ENCODE results near the gene CEP44. TPM values are rescaled to one million over a fixed set of nuclear protein-coding genes. Genes with fewer than 3 reads are reported as not detected.
"Not testable (repeated sequence)": the region's sequence is repeated elsewhere in the genome, so short reads cannot be mapped to it uniquely, and the experiment has no call there.

The CEP44 gene
- total and polyA plus RNA-seq, 12 donors: 5.8 to 22.5 (median 15.8) TPM

- H3K9me3 ChIP-seq (replicated peaks in 1 of 3): no peaks in the 10 kb centered on the region
- peaks cover 0 to 14% of the 10 kb centered on the region in 2 donors for H3K4me1 ChIP-seq (replicated peaks in 1 of 2)
- TF ChIP-seq POLR2A (IDR thresholded peaks at IDR 0.05) (no peak), CTCF (IDR thresholded peaks at IDR 0.05) (no peak)
- H3K4me3 ChIP-seq: no peak overlapping the region
- H3K36me3 ChIP-seq (replicated peaks in 1 of 2): peaks cover 0 to 5% of the 10 kb centered on the region in 2 donors
- intact Hi-C loops (cut with DNase I): no loop called here
- no peaks in the 10 kb centered on the region for H3K27me3 ChIP-seq
- no peak for DNase-seq
- H3K27ac ChIP-seq: no peak overlapping the region
Observed at GRCh38 chr4:174259580-174259979, 24.1 kb upstream of the CEP44 start.

- Histone ChIP-seq H3K4me3 (no peak overlapping the region), H3K27me3 (no peaks in the 10 kb centered on the region), H3K36me3 (replicated peaks in 1 of 2) (peaks cover 0 to 5% of the 10 kb centered on the region in 2 donors), H3K27ac (no peak overlapping the region), H3K4me1 (replicated peaks in 1 of 2) (peaks cover 0 to 14% of the 10 kb centered on the region in 2 donors), H3K9me3 (replicated peaks in 1 of 3) (no peaks in the 10 kb centered on the region)
- intact Hi-C loops (cut with DNase I): no loop called here
- 37 to 44% (median 40%) methylated on average over 3 of the region's 3 CpGs for WGBS, 4 donors
- TF ChIP-seq CTCF (IDR thresholded peaks at IDR 0.05) (no peak), POLR2A (IDR thresholded peaks at IDR 0.05) (no peak)
- DNase-seq: no peak
Observed at GRCh38 chr4:174260099-174260498, 23.6 kb upstream of the CEP44 start.

- DNase-seq; intact Hi-C loops (cut with DNase I); H3K9me3 ChIP-seq (replicated peaks in 1 of 3); H3K36me3 ChIP-seq (replicated peaks in 1 of 2); H3K27me3 ChIP-seq; H3K27ac ChIP-seq; H3K4me1 ChIP-seq (replicated peaks in 1 of 2); H3K4me3 ChIP-seq: not testable (repeated sequence)
- WGBS, 4 donors: 50 to 63% (median 60%) methylated on average over 1 of the region's 1 CpG
Observed at GRCh38 chr4:174261432-174261831, 22.3 kb upstream of the CEP44 start.

- H3K9me3 ChIP-seq (replicated peaks in 1 of 3): no peaks in the 10 kb centered on the region
- H3K27me3 ChIP-seq: no peaks in the 10 kb centered on the region
- no peak for DNase-seq
- 83 to 87% (median 85%) methylated on average over 6 of the region's 6 CpGs for WGBS, 4 donors
- H3K36me3 ChIP-seq (replicated peaks in 1 of 2): peaks cover 0 to 5% of the 10 kb centered on the region in 2 donors
- intact Hi-C loops (cut with DNase I): no loop called here
- H3K4me3 ChIP-seq: no peak overlapping the region
- H3K27ac ChIP-seq: no peak overlapping the region
- peaks cover 0 to 3% of the 10 kb centered on the region in 2 donors for H3K4me1 ChIP-seq (replicated peaks in 1 of 2)
- TF ChIP-seq POLR2A (IDR thresholded peaks at IDR 0.05) (no peak), CTCF (IDR thresholded peaks at IDR 0.05) (no peak)
Observed at GRCh38 chr4:174262624-174263444, 20.9 kb upstream of the CEP44 start.

GRCh38 chr4:174263445-174263736, 20.3 kb upstream of the CEP44 start:
- Histone ChIP-seq H3K27me3 (no peaks in the 10 kb centered on the region), H3K4me1 (replicated peaks in 1 of 2) (peaks cover 0 to 3% of the 10 kb centered on the region in 2 donors), H3K36me3 (replicated peaks in 1 of 2) (peaks cover 0 to 5% of the 10 kb centered on the region in 2 donors), H3K4me3 (no peak overlapping the region), H3K27ac (no peak overlapping the region), H3K9me3 (replicated peaks in 1 of 3) (no peaks in the 10 kb centered on the region)
- intact Hi-C loops (cut with DNase I): no loop called here
- TF ChIP-seq CTCF (IDR thresholded peaks at IDR 0.05) (no peak), POLR2A (IDR thresholded peaks at IDR 0.05) (no peak)
- WGBS, 4 donors: 90 to 99% (median 94%) methylated on average over 3 of the region's 3 CpGs
- DNase-seq: no peak

Measured in adrenal gland (tissue), 12 donors.